ENCODE results near the gene LRRC53.

Gene LRRC53, protein sequence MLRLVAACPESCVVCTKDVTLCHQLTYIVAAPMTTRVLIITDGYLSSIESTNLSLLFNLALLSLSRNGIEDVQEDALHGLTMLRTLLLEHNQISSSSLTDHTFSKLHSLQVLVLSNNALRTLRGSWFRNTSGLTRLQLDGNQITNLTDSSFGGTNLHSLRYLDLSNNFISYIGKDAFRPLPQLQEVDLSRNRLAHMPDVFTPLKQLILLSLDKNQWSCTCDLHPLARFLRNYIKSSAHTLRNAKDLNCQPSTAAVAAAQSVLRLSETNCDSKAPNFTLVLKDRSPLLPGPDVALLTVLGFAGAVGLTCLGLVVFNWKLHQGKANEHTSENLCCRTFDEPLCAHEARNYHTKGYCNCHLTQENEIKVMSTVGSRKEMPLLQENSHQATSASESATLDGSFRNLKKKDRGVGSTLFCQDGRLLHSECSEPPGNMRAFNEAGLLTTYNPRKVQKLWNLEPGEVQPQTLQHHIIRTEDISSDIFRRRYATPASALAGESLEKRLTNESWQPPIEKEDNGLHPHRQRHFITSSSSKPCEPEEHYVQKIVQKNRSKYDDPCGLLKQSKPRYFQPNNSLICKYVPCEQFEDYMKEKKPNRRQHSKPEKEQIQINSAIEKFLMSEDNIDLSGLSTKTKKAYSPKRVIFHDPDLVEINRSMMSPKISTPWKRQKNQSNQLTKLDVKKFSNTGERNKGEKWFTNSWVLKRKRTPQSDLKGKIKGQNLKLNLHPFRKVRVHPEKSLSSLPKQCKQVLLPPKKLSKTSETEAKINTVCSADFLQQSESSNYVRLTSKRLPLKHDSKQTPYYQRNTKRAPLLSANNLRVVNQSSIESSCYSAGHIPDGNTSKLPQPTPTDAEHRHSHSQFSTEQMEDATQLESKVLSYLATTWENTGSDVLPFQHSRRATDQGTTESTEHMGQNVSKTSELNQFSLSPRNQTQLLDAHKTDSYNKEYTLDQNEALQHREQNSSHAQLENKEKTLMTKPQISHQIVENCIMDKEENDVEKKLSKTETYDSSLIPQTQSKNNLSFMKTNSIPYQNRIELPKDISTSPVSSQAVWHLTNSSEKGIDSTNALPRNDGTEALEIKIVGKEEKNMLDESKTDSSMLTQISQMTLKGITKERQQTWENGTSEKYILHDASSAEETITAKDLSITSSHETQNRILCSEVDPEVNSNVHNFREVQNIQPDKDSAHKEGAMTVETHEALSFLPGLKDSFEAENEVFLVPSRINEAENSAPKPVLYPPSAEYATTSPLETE

DNA sequence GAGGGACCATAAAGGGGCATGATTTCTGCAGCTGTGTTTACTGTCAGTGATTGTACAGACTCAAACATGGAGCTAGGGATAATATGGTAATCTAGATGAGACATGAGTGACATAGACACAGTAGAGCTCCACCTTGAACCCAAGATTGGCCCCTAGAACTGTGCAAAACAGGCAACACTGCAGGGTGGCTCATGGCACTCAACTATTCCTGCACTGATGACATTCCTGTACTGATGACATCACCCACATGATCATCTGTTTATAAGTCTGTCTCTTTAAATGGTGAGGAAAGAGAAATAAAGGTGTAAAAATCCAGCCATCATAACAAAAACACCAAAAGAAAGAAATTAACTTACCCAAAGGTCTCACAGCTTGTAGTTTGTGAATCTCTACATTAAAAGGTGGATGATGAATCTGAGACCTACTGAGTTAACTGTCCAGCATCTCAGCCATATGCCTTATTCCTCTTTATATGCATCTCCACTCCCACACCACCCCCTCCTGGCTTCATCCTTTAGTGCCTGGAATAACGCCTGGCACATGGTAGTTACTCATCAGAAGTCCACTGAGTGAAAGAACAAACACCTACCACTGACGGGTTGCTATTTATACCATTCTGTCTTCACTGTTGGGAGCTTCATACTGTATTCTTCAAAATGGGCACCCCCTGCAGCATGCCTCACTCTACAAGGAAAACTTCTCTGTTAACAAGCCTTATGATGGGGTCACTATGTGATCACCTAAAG lies at the start of gene LRRC53:
Gene LRRC53 (minus strand): TSS at position 442 of the 746 bp plus-strand sequence. CDS start 29,262 bp downstream, outside the sequence.
- H3K27me3 ChIP-seq (ENCODE audit: control insufficient read depth, insufficient read depth, low read length) = no peaks in the 10 kb centered on the region
- H3K4me3 ChIP-seq (ENCODE audit: low read depth, low read length) = no peak within 1 kb of the TSS
- no peaks in the 10 kb centered on the region for H3K36me3 ChIP-seq (ENCODE audit: control insufficient read depth, insufficient read depth, low read length)
- H3K4me1 ChIP-seq (ENCODE audit: control insufficient read depth, insufficient read depth, low read length) = peaks cover 7% of the 10 kb centered on the region; the same call in 1 of the 2 replicates
- no peak within 1 kb of the TSS for H3K9ac ChIP-seq (ENCODE audit: low read depth, low read length)
- H3K9me3 ChIP-seq (ENCODE audit: control insufficient read depth, insufficient read depth, low read length) = no peaks in the 10 kb centered on the region
- H3K27ac ChIP-seq (ENCODE audit: low read depth, low read length) = no peak within 1 kb of the TSS

DNA sequence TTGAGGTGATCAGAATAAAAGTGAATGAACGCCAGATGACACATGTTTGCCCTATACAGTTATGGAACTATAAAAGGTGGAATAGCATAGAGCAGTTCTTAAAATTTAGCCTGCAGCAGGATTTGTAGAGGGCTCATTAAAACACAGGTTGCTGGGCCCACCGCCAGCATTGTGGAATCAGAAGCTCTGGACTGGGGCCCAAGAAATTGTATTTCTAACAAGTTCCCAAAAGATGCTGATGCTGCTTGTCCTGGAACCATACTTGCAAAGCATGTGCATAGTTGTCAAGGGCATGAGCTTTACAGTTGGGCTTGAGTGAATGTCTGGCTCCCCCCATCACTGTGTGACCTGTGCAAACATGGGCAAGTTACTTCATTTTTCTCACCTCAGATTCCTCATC lies 37.5 kb upstream of the LRRC53 start:
- Histone ChIP-seq H3K36me3 (ENCODE audit: control insufficient read depth, insufficient read depth, low read length) (no peaks in the 10 kb centered on the region), H3K27ac (ENCODE audit: low read depth, low read length) (no peak overlapping the region), H3K4me3 (ENCODE audit: low read depth, low read length) (no peak overlapping the region), H3K9me3 (ENCODE audit: control insufficient read depth, insufficient read depth, low read length) (no peaks in the 10 kb centered on the region), H3K9ac (ENCODE audit: low read depth, low read length) (no peak overlapping the region), H3K27me3 (ENCODE audit: control insufficient read depth, insufficient read depth, low read length) (no peaks in the 10 kb centered on the region), H3K4me1 (ENCODE audit: control insufficient read depth, insufficient read depth, low read length) (no peaks in the 10 kb centered on the region)

DNA sequence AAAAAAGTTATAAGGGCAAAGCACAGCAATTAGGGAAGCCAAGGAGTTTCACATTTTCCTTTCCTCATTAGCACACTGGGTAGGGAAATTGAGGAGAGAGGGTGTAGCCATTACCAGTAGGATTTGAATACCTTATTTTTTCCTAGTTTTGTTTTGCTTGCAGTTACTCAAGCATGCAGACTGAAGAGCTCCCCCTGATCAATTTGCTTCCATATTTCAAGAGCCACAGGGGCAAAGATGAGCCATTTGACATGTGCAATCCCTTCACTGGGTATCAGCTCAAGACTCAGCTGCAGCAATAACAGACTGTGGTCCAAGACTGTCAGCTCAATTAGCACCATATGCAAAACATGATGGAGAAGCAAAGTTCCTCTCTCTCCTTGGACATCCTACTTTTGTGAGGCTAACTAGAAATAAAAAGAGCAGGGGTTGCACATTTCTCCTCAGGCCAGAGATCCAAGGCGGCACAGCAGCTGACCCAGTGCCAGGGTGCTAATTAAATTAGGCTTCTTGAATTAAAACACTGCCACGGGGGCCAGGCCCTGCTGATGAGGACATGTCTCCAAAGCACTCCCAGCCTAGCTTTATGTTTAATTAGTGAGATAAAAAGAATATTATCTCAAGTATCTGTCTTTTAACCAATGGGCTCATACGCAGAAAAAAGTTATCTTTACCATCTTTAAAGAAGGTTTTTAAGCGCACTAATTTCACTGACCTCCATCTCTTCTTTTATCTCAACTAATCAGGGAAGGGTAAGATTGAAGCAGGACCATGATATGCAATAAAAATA lies 36.7 kb upstream of the LRRC53 start:
- Histone ChIP-seq H3K27me3 (ENCODE audit: control insufficient read depth, insufficient read depth, low read length) (no peaks in the 10 kb centered on the region), H3K27ac (ENCODE audit: low read depth, low read length) (no peak overlapping the region), H3K4me1 (ENCODE audit: control insufficient read depth, insufficient read depth, low read length) (no peaks in the 10 kb centered on the region), H3K36me3 (ENCODE audit: control insufficient read depth, insufficient read depth, low read length) (no peaks in the 10 kb centered on the region), H3K4me3 (ENCODE audit: low read depth, low read length) (no peak overlapping the region), H3K9me3 (ENCODE audit: control insufficient read depth, insufficient read depth, low read length) (no peaks in the 10 kb centered on the region), H3K9ac (ENCODE audit: low read depth, low read length) (no peak overlapping the region)

DNA sequence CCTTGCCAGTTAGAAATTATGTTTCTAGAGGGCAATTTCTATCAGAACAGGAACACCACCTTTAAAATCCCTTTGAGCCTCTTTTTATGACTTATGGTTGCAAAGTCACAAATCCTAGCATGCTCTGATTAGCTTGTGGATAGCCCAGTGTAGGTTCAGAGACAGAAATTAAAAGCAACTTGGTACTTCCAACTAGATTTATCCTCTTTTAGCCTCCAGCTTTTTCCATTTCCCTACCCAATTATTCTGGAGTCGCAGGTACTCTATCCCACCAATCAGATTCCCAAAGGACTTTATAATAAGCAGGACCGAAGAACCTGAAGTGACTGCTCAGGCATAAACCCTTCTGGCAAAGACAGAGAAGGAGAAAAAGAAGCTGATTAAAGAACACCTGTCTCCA lies 33.4 kb upstream of the LRRC53 start:
- H3K9me3 ChIP-seq (ENCODE audit: control insufficient read depth, insufficient read depth, low read length) = no peaks in the 10 kb centered on the region
- no peak overlapping the region for H3K27ac ChIP-seq (ENCODE audit: low read depth, low read length)
- H3K4me3 ChIP-seq (ENCODE audit: low read depth, low read length) = no peak overlapping the region
- no peak overlapping the region for H3K9ac ChIP-seq (ENCODE audit: low read depth, low read length)
- H3K27me3 ChIP-seq (ENCODE audit: control insufficient read depth, insufficient read depth, low read length) = no peaks in the 10 kb centered on the region
- no peaks in the 10 kb centered on the region for H3K36me3 ChIP-seq (ENCODE audit: control insufficient read depth, insufficient read depth, low read length)
- H3K4me1 ChIP-seq (ENCODE audit: control insufficient read depth, insufficient read depth, low read length) = no peaks in the 10 kb centered on the region

DNA sequence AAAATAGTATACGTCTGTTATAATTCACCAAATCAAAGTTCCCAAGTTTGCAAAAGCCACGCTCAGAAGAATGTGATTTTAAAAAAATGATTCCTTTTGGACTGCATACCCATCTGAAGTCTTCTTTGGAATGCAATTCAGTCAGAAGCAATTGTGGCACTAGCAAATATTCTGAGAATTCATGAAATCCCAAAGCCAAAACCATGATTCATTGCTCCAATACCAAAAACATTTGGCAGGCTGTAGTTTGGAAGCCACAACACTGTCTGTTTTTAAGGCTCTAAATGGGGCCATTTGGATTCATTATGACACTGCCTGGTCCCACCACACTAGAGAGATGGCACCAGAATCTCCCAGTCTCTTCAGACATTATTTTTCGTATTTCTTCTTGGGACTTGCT lies 21.8 kb upstream of the LRRC53 start:
- no peaks in the 10 kb centered on the region for H3K4me1 ChIP-seq (ENCODE audit: control insufficient read depth, insufficient read depth, low read length)

DNA sequence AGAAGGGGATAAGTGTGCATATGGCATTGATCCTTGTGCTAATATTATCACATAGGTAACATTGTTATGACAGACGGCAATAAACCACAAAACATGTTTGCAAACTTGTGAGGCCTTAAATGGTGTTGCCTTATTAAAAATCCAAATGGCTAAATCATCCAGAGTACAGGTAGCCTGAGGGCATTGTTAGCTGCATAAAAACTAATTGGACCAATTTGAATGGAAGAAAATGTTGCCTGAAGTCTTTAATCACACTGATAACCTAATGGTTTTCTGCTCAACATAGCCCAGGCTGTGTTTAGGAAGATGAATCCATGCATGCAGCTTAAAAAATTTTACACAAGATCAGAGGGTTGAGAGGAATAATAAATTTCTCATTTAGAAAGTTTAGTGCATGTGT lies 19.4 kb upstream of the LRRC53 start:
- no peaks in the 10 kb centered on the region for H3K27me3 ChIP-seq (ENCODE audit: control insufficient read depth, insufficient read depth, low read length)
- H3K9ac ChIP-seq (ENCODE audit: low read depth, low read length) = no peak overlapping the region
- H3K9me3 ChIP-seq (ENCODE audit: control insufficient read depth, insufficient read depth, low read length) = no peaks in the 10 kb centered on the region
- no peak overlapping the region for H3K4me3 ChIP-seq (ENCODE audit: low read depth, low read length)
- H3K36me3 ChIP-seq (ENCODE audit: control insufficient read depth, insufficient read depth, low read length) = no peaks in the 10 kb centered on the region
- no peak overlapping the region for H3K27ac ChIP-seq (ENCODE audit: low read depth, low read length)
- H3K4me1 ChIP-seq (ENCODE audit: control insufficient read depth, insufficient read depth, low read length) = 0 out of 2 replicates have a peak, but pooled peaks cover 3% of the 10 kb centered on the region

More for the DNA sequence above, 21.8 kb upstream of the LRRC53 start:
- H3K27ac ChIP-seq (ENCODE audit: low read depth, low read length) = no peak overlapping the region
- no peak overlapping the region for H3K9ac ChIP-seq (ENCODE audit: low read depth, low read length)
- no peak overlapping the region for H3K4me3 ChIP-seq (ENCODE audit: low read depth, low read length)
- no peaks in the 10 kb centered on the region for H3K9me3 ChIP-seq (ENCODE audit: control insufficient read depth, insufficient read depth, low read length)
- no peaks in the 10 kb centered on the region for H3K36me3 ChIP-seq (ENCODE audit: control insufficient read depth, insufficient read depth, low read length)
- no peaks in the 10 kb centered on the region for H3K27me3 ChIP-seq (ENCODE audit: control insufficient read depth, insufficient read depth, low read length)

DNA sequence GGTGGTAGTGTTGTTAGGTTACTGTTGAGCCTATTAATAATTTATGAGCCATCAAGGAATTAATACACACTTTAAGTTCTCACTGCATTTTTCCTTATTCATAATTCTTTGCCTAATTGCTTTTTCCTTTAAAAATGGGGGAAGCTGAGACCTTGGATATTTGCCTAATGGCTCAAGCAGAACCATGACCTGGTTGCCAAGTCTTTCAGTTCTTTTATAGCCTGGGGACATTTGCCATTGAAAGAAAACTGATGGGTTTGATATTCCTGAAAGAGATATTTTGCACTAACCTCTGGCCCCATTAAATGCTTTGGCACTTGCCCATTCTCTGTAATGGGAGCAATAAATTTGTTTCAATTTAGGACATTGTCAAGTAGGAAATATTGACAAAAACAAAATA lies 18.5 kb upstream of the LRRC53 start:
- 0 out of 2 replicates have a peak, but pooled peaks cover 3% of the 10 kb centered on the region for H3K4me1 ChIP-seq (ENCODE audit: control insufficient read depth, insufficient read depth, low read length)
- H3K9me3 ChIP-seq (ENCODE audit: control insufficient read depth, insufficient read depth, low read length) = no peaks in the 10 kb centered on the region
- no peaks in the 10 kb centered on the region for H3K36me3 ChIP-seq (ENCODE audit: control insufficient read depth, insufficient read depth, low read length)
- H3K27me3 ChIP-seq (ENCODE audit: control insufficient read depth, insufficient read depth, low read length) = no peaks in the 10 kb centered on the region
- no peak overlapping the region for H3K4me3 ChIP-seq (ENCODE audit: low read depth, low read length)
- H3K9ac ChIP-seq (ENCODE audit: low read depth, low read length) = no peak overlapping the region
- H3K27ac ChIP-seq (ENCODE audit: low read depth, low read length) = no peak overlapping the region

DNA sequence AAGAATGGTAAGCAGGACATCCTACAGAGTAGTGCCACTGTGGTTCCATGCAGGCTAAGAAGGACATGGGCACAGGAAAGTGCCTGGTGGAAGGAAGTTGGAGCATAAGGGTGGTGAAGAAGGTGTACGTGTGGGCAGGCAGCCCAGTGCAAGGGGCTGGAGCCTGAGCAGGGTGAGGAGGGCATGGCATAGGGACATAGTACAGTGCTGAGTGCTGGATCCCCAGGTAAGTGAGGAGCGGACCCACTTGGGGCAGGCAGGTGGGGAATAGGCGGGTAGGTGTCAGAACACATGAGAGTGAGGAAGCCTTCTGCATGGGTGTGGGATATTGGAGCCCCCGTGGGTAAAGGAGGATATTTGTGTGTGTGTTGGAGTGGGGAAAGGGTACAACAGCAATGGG lies 15.7 kb upstream of the LRRC53 start:
- Histone ChIP-seq H3K4me1 (ENCODE audit: control insufficient read depth, insufficient read depth, low read length) (peaks cover 26% of the 10 kb centered on the region), H3K9me3 (ENCODE audit: control insufficient read depth, insufficient read depth, low read length) (no peaks in the 10 kb centered on the region), H3K9ac (ENCODE audit: low read depth, low read length) (no peak overlapping the region), H3K4me3 (ENCODE audit: low read depth, low read length) (no peak overlapping the region), H3K27me3 (ENCODE audit: control insufficient read depth, insufficient read depth, low read length) (no peaks in the 10 kb centered on the region), H3K27ac (ENCODE audit: low read depth, low read length) (no peak overlapping the region), H3K36me3 (ENCODE audit: control insufficient read depth, insufficient read depth, low read length) (no peaks in the 10 kb centered on the region)

DNA sequence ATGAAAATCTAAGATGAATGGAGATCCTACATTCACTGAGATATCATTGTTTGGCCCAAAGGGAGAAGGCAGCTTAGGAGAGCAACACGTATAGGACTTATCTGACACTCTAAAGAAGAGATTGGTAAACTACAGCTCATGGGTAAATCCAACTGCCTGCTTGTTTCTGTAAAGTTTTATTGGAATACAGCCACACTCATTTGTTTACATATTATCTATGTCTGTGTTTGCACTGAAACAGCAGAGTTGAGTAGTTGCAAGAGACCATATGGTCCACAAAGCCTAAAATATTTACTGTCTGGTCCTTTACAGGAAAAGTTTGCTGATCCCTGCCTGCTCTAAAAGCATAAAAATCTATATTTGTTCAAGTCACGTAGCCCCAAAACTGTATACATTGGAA lies 14.3 kb upstream of the LRRC53 start:
- Histone ChIP-seq H3K9ac (ENCODE audit: low read depth, low read length) (no peak overlapping the region), H3K36me3 (ENCODE audit: control insufficient read depth, insufficient read depth, low read length) (no peaks in the 10 kb centered on the region), H3K27me3 (ENCODE audit: control insufficient read depth, insufficient read depth, low read length) (no peaks in the 10 kb centered on the region), H3K4me1 (ENCODE audit: control insufficient read depth, insufficient read depth, low read length) (peaks cover 40% of the 10 kb centered on the region), H3K27ac (ENCODE audit: low read depth, low read length) (no peak overlapping the region), H3K4me3 (ENCODE audit: low read depth, low read length) (no peak overlapping the region), H3K9me3 (ENCODE audit: control insufficient read depth, insufficient read depth, low read length) (no peaks in the 10 kb centered on the region)

All from HUES48 (cell line).